OCI-M2 (cell line): ENCODE results near the gene TVP23A.
"Not testable (repeated sequence)": the region's sequence is repeated elsewhere in the genome, so short reads cannot be mapped to it uniquely, and the experiment has no call there.

Source experiments
- DNase-seq: peaks from one replicate; lab custom pipeline; 2025; ENCODE audit not compliant: unreplicated experiment; lab: John Stamatoyannopoulos, UW

TVP23A gene

GRCh38 chr16:10836174-10836853, 17.7 kb upstream of the TVP23A start:
- no peak for DNase-seq

GRCh38 chr16:10835281-10835931, 16.8 kb upstream of the TVP23A start:
- DNase-seq, result no peak

- DNase-seq, result no peak
These were observed 16.2 kb upstream of the TVP23A start for GRCh38 chr16:10834766-10835165.

GRCh38 chr16:10834130-10834529, 15.5 kb upstream of the TVP23A start:
- no peak for DNase-seq

GRCh38 chr16:10833271-10833670, 14.7 kb upstream of the TVP23A start:
- no peak for DNase-seq

DNA sequence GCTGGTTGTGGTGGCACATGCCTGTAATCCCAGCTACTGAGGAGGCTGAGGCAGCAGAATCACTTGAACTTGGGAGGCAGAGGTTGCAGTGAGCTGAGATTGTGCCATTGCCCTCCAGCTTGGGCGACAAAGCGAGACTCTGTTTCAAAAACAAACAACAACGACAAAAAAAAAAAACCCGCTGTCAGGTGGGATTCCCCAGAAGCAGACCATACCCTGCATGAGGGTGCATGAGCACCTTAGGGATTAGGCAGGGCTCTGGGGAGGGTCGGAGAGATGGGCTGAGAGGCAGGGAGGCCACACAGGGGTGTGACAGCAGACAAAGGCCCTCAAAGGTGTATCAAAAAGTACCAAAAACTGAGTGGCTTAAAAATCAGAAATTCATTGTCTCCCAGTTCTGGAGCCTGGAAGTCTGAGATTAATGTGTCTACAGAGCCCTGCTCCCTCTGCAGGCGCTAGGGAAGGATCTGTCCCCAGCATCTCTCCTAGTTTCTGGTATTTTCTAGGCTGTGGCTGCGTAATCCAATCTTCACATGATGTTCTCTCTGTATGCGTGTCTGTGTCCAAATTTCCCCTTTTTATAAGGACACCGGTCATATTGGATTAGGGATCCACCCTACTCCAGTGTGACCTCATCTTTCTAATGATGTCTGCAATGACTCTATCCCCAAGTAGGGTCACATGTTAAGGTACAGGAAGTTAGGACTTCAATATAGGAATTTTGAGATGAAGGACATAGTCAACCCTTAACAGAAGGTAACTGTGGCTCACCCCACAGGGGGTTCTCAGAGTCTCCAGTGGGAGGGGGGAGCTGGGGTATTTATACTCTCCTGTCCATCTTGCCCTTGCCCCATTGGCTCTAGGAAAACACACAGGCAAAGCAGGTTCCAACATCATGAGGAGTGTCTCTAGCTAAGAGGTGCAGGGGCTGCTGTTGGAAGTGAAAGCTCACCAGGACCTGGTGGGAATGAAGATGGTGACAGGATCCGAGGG, 13.6 kb upstream of the TVP23A start:
- no peak for DNase-seq

GRCh38 chr16:10830240-10830639, 11.6 kb upstream of the TVP23A start:
- DNase-seq, result not testable (repeated sequence)

DNA sequence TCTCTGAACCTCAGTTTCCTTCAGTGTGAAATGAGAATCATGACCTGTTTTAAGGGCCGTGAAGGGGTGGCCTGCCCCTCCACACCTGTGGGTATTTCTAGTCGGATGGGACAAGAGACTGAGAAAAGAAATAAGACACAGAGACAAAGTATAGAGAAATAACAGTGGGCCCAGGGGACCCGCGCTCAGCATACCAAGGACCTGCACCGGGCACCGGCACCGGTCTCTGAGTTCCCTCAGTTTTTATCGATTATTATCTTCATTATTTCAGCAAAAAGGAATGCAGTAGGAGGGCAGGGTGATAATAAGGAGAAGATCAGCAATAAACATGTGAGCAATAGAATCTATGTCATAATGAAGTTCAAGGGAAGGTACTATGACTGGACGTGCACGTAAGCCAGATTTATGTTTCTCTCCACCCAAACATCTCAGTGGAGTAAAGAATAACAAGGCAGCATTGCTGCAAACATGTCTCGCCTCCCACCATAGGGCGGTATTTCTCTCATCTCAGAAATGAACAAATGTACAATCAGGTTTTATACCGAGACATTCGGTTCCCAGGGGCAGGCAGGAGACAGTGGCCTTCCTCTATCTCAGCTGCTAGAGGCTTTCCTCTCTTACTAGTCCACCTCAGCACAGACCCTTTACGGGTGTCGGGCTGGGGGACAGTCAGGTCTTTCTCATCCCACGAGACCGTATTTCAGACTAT, 10.9 kb upstream of the TVP23A start:
- not testable (repeated sequence) for DNase-seq

DNA sequence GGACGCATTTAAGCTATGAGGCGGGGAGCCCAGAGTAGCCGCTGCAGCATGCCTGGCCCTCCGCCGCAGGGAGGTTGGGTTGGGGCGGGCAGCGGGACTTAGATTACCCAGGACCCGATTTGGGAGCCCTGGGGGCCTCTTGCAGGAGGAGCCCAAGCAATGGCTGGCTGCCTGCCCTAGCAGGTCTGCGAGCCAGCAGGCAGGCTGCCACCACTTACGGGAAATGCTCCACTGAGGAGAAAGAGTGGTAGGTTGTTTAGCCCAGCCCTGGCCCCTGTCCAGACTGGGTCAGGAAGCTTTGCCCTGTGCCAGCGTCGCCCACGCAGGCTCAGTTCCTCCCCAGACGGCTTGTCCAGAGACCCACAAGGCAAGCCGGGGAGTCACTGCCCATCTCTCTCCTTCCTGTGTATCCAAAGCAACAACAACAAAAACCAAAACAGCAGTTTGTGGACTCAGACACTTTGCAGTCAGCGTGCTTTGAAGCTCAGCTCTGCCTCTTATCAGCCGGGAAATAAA, 10.3 kb upstream of the TVP23A start:
- DNase-seq, result no peak

GRCh38 chr16:10827691-10828341, 9.2 kb upstream of the TVP23A start:
- DNase-seq, result no peak

GRCh38 chr16:10824111-10824893, 5.7 kb upstream of the TVP23A start:
- no peak for DNase-seq

DNA sequence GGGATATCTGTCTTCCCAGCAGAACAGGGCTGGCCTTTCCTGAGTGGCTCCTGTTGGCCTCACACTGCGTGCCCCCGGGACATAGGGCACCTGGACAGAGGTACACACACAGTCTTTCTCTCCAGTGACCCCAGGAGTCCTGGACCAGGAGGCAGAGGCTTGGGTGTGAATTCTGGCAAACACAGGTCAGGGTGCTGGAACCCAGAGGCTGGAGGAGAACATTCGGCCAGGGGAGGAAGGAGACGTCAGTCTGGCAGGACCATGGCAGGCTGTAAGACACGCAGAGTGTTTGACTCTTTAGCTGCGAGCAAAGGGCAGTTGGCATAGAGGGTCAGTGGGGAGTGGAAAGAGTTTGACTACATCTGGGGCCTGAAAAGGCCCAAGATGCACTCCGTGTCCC, 4.1 kb upstream of the TVP23A start:
- DNase-seq, result no peak

- no peak for DNase-seq
These were observed 2.0 kb upstream of the TVP23A start for GRCh38 chr16:10820546-10820945.

DNA sequence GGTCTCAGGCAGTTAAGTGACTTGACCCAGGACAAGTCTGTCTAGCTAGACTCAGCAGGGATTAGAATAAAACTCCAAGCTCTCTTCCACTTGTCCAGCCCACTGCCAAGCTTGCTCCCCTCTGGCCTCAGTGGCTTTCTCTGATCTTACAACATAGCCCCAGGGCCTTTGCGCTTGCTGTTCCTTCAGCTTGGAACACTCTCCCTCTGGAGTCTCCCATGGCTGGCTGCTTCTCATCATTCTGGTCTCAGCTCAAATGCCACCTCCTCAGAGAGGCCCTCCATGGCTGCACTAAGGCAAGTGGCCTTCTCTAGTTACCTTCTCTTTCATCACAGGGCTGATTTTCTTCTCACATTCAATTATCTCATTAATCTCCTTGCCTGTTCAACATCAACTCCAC, 1.1 kb downstream of the TVP23A start:
- DNase-seq, result no peak

- no peak for DNase-seq
These were observed 5.5 kb downstream of the TVP23A start for GRCh38 chr16:10813099-10813455.

DNA sequence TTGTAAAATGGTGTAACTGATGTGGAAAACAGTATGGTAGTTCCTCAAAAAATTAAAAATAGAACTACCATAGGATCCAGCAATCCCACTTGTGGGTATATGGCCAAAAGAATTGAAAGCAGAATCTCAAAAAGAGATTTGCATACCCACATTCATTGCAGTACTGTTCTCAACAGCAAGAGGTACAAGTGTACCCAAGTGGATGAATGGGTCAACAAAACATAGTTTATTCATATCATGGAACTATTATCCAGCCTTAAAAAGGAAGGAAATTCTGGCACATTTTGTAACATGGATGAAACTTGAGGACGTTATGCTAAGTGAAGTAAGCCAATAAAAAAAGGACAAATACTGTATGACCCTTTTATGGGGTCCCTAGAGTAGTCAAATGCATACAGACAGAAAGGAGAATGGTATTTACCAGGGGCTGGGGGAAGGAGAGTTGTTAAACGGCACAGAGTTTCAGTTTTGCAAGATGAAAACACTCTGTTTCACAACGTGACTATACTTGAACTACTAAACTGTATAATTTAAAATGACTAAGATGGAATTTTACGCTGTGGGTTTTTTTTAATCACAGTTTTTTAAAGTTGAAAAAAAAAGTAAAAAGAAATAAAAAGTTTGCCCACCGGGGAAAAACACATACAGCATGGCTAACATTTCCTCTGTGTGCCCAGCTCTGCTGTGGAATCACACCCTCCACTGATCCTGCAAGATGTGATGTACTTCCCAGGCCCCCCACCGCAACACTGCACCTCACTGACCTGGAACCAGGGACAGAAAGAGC, 6.1 kb downstream of the TVP23A start:
- DNase-seq, result no peak

DNA sequence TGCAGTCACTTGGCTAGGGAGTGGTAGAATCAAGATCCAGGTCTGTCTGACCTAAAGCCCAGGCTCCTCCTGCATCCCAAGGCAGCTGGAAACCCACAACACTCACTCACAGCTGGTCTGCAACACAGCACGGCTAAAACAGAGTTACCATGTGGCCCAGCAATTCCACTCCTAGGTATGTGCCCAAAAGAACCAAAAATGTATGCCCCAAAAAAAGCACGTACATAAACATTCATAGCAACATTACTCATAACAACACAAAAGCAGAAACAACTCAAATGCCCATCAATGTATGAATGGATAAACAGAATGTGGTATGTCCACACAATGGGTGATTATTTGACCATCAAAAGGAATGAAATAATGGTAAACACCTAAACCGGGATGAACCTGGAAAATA, 8.9 kb downstream of the TVP23A start:
- no peak for DNase-seq

GRCh38 chr16:10808850-10809249, 9.7 kb downstream of the TVP23A start:
- no peak for DNase-seq

GRCh38 chr16:10808218-10808617, 10.4 kb downstream of the TVP23A start:
- no peak for DNase-seq
